ENCODE results near the gene PRR20G. TPM values are rescaled to one million over a fixed set of nuclear protein-coding genes. Genes with fewer than 3 reads are reported as not detected.

Gene PRR20G
- total RNA-seq, 1 experiment from 2014 or later: not detected

Other genes with a start within 250 kb of the PRR20G start
- not detected in 2 replicates for gene PRR23E, start 94.9 kb downstream of the PRR20G start, total RNA-seq (2014; rRNA removed; shearing (Covaris generic); ENCODE audit: low replicate concordance)